OCI-LY3 (cell line): ENCODE measurements around the gene CNTNAP1.
A peak's percentile ranks its signal among the peaks of the same experiment; 100 is the strongest.
"Not testable (repeated sequence)": the region's sequence is repeated elsewhere in the genome, so short reads cannot be mapped to it uniquely, and the experiment has no call there.

Experiments
- H2AFZ ChIP-seq: fragments of 200-600, 300-600 bp; shearing (Covaris generic); 2 replicates; pipeline ENCODE4 v1.6.0; 2014; ENCODE audit warnings: antibody characterized with exemption, low read depth, low read length
- H3K27ac ChIP-seq: fragments of 200-600, 300-600 bp; sonication (generic); 2 replicates; pipeline ENCODE4 v1.5.1; 2014; ENCODE audit warnings: mild to moderate bottlenecking, low read length, moderate library complexity, mixed read lengths
- H3K27me3 ChIP-seq: fragments of 200-600, 300-600 bp; sonication (generic); 2 replicates; pipeline ENCODE4 v1.6.1; 2014; ENCODE audit warnings: low read depth, low read length, mixed read lengths
- H3K36me3 ChIP-seq: fragments of 200-600, 300-600 bp; sonication (generic); replicated peaks from 2 replicates; pipeline ENCODE3; 2014; ENCODE audit warnings: low read depth, low read length, mixed read lengths
- H3K4me1 ChIP-seq: fragments of 300-600, 200-600 bp; sonication (generic); 2 replicates; pipeline ENCODE4 v1.6.1; 2014; ENCODE audit warnings: low read length, mixed read lengths
- H3K4me2 ChIP-seq: fragments of 200-600, 300-600 bp; sonication (generic); 2 replicates; pipeline ENCODE4 v1.6.1; 2014; ENCODE audit warnings: low read length, mixed read lengths
- H3K4me3 ChIP-seq: fragments of 300-600, 200-600 bp; sonication (generic); 2 replicates; pipeline ENCODE4 v1.5.1; 2014; ENCODE audit warnings: antibody characterized with exemption, mild to moderate bottlenecking, low read length, moderate library complexity
- H3K79me2 ChIP-seq: fragments of 300-600, 200-600 bp; shearing (Covaris generic); 2 replicates; pipeline ENCODE4 v1.6.1; 2014; ENCODE audit warnings: mild to moderate bottlenecking, low read length, mixed read lengths
- H3K9ac ChIP-seq: fragments of 300-600, 200-600 bp; shearing (Covaris generic); 2 replicates; pipeline ENCODE4 v1.6.0; 2014; ENCODE audit warnings: mild to moderate bottlenecking, low read length, moderate library complexity
- H3K9me3 ChIP-seq: fragments of 200-600, 300-600 bp; shearing (Covaris generic); 2 replicates; pipeline ENCODE4 v1.6.1; 2014; ENCODE audit warnings: low read length, mixed read lengths; ENCODE audit not compliant: insufficient read depth
- H4K20me1 ChIP-seq: fragments of 200-600, 300-600 bp; sonication (generic); 2 replicates; pipeline ENCODE4 v1.6.1; 2016; ENCODE audit warnings: low read length, mixed read lengths; ENCODE audit not compliant: insufficient read depth
- CTCF ChIP-seq: fragments of 200-600, 300-600 bp; sonication (generic); IDR thresholded peaks from 2 replicates; pipeline ENCODE4 v1.5.1; 2014; ENCODE audit warnings: antibody characterized with exemption, low read length, low read depth
- EZH2phosphoT487 ChIP-seq: fragments of 200-600 bp; shearing (Covaris generic); IDR thresholded peaks from 2 replicates; pipeline ENCODE4 v1.6.1; 2018; ENCODE audit warnings: antibody characterized with exemption, mixed run types, low read depth

CNTNAP1 gene

DNA sequence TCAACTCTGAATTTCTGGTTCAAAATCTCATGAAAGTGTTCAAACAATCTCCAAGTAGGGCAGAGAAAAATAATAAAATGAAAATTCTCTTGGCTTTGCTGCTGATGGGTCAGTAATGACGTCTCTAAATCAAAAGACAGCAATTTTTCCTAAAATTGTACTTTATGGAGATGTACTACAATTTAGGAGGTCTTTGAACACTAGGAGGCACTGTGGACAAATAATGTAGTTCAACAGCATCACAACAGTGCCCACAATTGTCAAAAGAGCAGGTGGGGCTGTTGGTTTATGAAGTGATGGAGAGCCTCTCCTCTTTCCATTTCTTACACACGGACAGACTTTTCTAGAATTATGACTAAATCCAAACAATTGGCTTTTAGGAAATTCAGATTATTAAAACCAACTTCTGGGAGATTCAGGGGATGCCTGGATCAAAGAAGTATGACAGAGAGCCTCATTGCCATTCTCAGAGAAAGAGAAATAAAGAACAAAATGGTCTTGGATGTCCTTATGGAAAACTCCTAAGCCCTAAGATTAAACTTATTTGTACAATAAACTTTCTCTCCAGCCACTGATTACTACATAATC is 38.8 kb downstream of the CNTNAP1 start:
- Histone ChIP-seq H3K27ac (no peak overlapping the region), H3K4me3 (no peak overlapping the region), H3K27me3 (no peaks in the 10 kb centered on the region), H4K20me1 (no peaks in the 10 kb centered on the region), H3K79me2 (no peaks in the 10 kb centered on the region), H2AFZ (no peak overlapping the region), H3K9me3 (no peaks in the 10 kb centered on the region), H3K4me1 (no peaks in the 10 kb centered on the region), H3K9ac (no peak overlapping the region), H3K4me2 (no peak overlapping the region), H3K36me3 (peaks cover 52% of the 10 kb centered on the region)
- TF ChIP-seq CTCF (peak; percentile 74), EZH2phosphoT487 (no peak)

- peaks cover 35% of the 10 kb centered on the region for H3K36me3 ChIP-seq
These were observed 41.3 kb downstream of the CNTNAP1 start for GRCh38 chr17:42723636-42724035.

DNA sequence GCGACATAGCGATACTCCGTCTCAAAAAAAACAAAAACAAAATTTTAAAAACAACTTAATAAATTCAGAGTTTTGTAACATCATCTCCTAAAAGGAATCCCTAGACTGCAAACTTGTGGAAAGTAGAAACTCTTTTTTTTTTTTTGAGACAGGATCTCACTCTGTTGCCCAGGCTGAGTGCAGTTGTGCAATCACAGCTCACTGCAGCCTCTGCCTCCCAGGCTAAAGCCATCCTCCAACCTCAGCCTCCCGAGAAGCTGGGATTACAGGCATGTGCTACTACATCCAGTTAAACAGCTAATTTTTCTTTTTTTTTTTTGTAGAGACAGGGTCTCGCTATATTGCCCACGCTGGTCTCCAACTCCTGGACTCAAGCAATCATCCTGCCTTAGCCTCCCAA is 42.8 kb downstream of the CNTNAP1 start:
- no peaks in the 10 kb centered on the region for H4K20me1 ChIP-seq
- H3K27me3 ChIP-seq: no peaks in the 10 kb centered on the region
- H2AFZ ChIP-seq: no peak overlapping the region
- no peak overlapping the region for H3K4me3 ChIP-seq
- no peak overlapping the region for H3K27ac ChIP-seq
- H3K9ac ChIP-seq: no peak overlapping the region
- no peaks in the 10 kb centered on the region for H3K79me2 ChIP-seq
- no peaks in the 10 kb centered on the region for H3K9me3 ChIP-seq
- H3K36me3 ChIP-seq: peaks cover 28% of the 10 kb centered on the region
- TF ChIP-seq CTCF (no peak), EZH2phosphoT487 (no peak)
- H3K4me1 ChIP-seq: no peaks in the 10 kb centered on the region
- no peak overlapping the region for H3K4me2 ChIP-seq

More at GRCh38 chr17:42723636-42724035, 41.3 kb downstream of the CNTNAP1 start:
- Histone ChIP-seq H4K20me1 (no peaks in the 10 kb centered on the region), H3K9me3 (no peaks in the 10 kb centered on the region), H3K4me2 (no peak overlapping the region), H3K9ac (no peak overlapping the region), H3K4me1 (no peaks in the 10 kb centered on the region), H3K27me3 (no peaks in the 10 kb centered on the region), H2AFZ (no peak overlapping the region), H3K79me2 (no peaks in the 10 kb centered on the region), H3K4me3 (no peak overlapping the region), H3K27ac (no peak overlapping the region)
- TF ChIP-seq CTCF: no peak
- no peak for TF ChIP-seq EZH2phosphoT487

DNA sequence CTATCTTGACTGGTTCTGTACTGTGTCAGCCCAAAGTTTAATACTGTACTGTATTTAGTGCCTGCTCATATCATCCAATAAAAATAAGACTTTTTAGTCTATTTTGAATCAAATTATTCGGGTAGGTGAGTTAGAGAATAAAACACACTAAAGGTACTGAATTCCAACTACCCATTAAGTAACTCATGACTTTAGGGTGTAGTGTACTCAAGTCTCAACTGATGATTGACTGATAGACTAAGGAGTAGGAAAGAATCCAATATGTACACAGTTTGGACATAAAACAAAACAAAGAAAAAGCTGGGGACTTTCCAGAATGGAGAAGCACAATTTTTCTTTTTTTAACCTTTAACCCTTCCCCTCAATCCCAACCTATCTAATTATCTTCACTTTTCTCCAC is 58.4 kb downstream of the CNTNAP1 start:
- H3K9me3 ChIP-seq: peaks cover 4% of the 10 kb centered on the region; the same call in 1 of the 2 replicates
- H3K4me3 ChIP-seq: no peak overlapping the region
- H3K9ac ChIP-seq: no peak overlapping the region
- no peaks in the 10 kb centered on the region for H4K20me1 ChIP-seq
- TF ChIP-seq EZH2phosphoT487 (no peak), CTCF (no peak)
- no peak overlapping the region for H3K4me2 ChIP-seq
- no peaks in the 10 kb centered on the region for H3K36me3 ChIP-seq
- H3K27me3 ChIP-seq: no peaks in the 10 kb centered on the region
- peaks cover 13% of the 10 kb centered on the region for H3K4me1 ChIP-seq
- peaks cover 29% of the 10 kb centered on the region for H3K79me2 ChIP-seq
- no peak overlapping the region for H2AFZ ChIP-seq
- no peak overlapping the region for H3K27ac ChIP-seq

DNA sequence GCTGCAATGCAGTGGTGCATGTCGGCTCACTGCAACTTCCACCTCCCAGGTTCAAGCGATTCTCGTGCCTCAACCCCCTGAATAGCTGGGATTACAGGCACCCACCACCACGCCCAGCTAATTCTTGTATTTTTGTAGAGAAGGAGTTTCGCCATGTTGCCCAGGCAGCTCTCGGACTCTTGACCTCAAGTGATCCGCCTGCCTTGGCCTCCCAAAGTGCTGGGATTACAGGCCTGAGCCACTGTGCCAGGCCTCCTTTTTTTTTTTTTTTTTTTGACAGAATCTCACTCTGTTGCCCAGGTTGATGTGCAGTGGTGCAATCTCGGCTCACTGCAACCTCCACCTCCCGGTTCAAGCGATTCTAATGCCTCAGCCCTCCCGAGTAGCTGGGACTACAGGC is 60.6 kb downstream of the CNTNAP1 start:
- not testable (repeated sequence) for H2AFZ ChIP-seq, H3K27me3 ChIP-seq, H4K20me1 ChIP-seq, H3K36me3 ChIP-seq, H3K4me3 ChIP-seq, H3K4me2 ChIP-seq, H3K9me3 ChIP-seq, H3K27ac ChIP-seq, H3K9ac ChIP-seq
- H3K79me2 ChIP-seq: peaks cover 29% of the 10 kb centered on the region
- H3K4me1 ChIP-seq: peaks cover 13% of the 10 kb centered on the region
